ENCODE data around the gene SEMA4B. TPM values are rescaled to one million over a fixed set of nuclear protein-coding genes. Genes with fewer than 3 reads are reported as not detected.
A peak's percentile ranks its signal among the peaks of the same experiment; 100 is the strongest.

Gene SEMA4B
- total and polyA plus RNA-seq, 7 donors: 1.4 to 10.8 (median 4.4) TPM

DNA sequence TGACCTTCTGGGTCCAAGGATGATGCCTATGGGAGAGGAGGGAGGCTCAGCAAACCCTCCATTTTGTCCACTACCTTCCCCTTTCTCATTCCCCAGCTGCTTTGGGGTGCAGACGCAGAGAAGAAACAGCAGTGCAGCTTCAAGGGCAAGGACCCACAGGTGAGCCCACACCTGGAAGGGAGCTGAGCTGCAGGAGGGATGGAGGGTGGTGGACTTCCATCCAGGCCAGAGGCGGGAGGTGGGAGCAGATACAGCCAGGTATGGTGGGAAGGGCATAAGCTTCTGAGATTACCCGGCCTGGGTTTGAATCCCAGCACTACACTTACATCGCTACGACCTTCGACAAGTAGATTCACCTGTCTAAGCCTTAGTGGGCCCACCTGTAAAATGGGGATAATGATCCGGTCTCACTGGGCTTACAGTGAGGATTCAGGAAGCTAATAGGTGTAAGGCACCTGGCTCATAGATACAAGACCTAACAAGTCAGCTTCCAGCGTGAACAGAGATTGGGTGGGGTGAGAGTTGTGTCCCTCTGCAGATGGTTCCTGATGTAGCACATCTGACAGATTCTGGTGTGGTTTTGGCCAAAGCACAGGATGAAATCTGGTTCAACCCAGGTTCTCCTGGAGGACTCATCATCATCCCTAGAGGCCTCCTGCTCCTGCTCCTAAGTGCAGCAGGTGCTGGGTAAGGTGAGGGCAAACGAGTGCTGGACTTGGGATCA, 16.7 kb downstream of the SEMA4B start:
- H3K27me3 ChIP-seq (ENCODE audit: insufficient read depth in 3 of 3, low read length in 2 of 3): no peaks in the 10 kb centered on the region
- TF ChIP-seq, protein P1, sequence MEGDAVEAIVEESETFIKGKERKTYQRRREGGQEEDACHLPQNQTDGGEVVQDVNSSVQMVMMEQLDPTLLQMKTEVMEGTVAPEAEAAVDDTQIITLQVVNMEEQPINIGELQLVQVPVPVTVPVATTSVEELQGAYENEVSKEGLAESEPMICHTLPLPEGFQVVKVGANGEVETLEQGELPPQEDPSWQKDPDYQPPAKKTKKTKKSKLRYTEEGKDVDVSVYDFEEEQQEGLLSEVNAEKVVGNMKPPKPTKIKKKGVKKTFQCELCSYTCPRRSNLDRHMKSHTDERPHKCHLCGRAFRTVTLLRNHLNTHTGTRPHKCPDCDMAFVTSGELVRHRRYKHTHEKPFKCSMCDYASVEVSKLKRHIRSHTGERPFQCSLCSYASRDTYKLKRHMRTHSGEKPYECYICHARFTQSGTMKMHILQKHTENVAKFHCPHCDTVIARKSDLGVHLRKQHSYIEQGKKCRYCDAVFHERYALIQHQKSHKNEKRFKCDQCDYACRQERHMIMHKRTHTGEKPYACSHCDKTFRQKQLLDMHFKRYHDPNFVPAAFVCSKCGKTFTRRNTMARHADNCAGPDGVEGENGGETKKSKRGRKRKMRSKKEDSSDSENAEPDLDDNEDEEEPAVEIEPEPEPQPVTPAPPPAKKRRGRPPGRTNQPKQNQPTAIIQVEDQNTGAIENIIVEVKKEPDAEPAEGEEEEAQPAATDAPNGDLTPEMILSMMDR (IDR thresholded peaks at IDR 0.05): no peak
- ATAC-seq (no peak), DNase-seq (no peak)
- no peak overlapping the region for H3K4me3 ChIP-seq
- no peak overlapping the region for H3K27ac ChIP-seq
- WGBS, 3 donors: 72 to 92% (median 85%) methylated on average over 9 of the region's 9 CpGs
- intact Hi-C loops (cut with DNase I): no loop called here
- no peaks in the 10 kb centered on the region for H3K9me3 ChIP-seq
- H3K4me1 ChIP-seq: peaks cover 7% of the 10 kb centered on the region
- peaks cover 0 to 8% of the 10 kb centered on the region in 2 donors for H3K36me3 ChIP-seq (ENCODE audit: insufficient read depth in 1 of 2, low read depth in 1 of 2)

DNA sequence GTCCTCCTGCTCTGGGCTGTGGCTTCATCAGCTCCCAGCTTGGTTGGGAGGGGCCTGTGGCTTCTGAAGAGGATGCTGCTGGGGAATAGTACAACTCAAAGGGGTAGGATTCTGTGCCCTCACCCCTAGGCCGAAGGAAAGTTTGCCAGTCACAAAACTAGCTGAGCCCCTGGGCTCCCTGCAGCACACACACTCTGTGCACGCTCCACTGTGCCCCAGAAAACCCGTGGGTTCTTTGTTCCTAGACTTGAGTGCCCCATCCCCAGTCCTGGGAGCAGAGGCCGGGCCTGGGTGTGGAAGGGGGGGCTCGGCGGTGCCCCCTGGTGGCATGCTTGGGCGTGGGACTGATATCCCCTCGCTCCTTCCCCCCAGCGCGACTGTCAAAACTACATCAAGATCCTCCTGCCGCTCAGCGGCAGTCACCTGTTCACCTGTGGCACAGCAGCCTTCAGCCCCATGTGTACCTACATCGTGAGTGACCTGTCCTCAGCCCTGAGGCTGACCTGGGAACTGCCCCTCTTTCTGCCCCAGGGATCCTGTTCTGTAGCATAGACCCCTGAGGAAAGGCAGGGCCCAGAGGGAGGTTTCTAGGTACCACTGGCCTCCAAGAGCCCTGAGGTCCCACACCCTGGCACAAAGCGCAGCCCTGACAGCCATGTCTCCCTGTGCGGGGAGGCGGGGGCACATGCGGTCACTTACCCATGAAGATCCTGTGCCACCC, 18.5 kb downstream of the SEMA4B start:
- no peaks in the 10 kb centered on the region for H3K9me3 ChIP-seq
- no peak overlapping the region for H3K27ac ChIP-seq

DNA sequence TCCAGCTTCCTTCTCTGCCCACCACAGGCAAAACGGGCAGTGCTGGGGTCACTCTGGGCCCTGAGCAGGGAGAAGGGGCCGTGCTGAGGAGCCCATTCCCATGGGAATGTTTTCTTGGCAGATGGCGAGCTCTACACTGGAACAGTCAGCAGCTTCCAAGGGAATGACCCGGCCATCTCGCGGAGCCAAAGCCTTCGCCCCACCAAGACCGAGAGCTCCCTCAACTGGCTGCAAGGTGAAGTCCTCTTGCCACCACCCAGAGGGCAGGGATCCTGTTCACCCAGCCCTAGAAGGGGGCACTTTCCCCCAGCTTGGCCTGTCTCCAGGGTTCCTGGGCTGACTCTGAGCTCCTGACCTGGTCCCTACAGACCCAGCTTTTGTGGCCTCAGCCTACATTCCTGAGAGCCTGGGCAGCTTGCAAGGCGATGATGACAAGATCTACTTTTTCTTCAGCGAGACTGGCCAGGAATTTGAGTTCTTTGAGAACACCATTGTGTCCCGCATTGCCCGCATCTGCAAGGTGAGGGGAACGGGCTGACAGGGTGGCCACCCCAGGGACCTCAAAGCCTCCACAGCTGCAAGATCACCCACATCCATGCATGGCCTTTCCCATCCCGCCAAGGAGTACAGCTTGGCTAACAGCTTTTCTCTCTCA, 20.2 kb downstream of the SEMA4B start:
- H3K4me3 ChIP-seq: no peak overlapping the region
- ATAC-seq (peak; percentile 86 to 97 (median 91)), DNase-seq (peak; percentile 63 to 89)
- peaks cover 0 to 38% of the 10 kb centered on the region in 2 donors for H3K36me3 ChIP-seq (ENCODE audit: insufficient read depth in 1 of 2, low read depth in 1 of 2)
- TF ChIP-seq, protein P1 (IDR thresholded peaks at IDR 0.05): peak; percentile 81
- no peaks in the 10 kb centered on the region for H3K27me3 ChIP-seq (ENCODE audit: insufficient read depth in 3 of 3, low read length in 2 of 3)
- peaks cover 7% of the 10 kb centered on the region for H3K4me1 ChIP-seq
- WGBS, 3 donors: 25 to 37% (median 30%) methylated on average over 13 to 14 of the region's 14 CpGs
- H3K27ac ChIP-seq: no peak overlapping the region
- intact Hi-C loops (cut with DNase I): loop anchor here (1.0 to 10.0 kb wide), 4 partner anchors 34 to 477 kb away; no protein-coding TSS in a partner anchor
- no peaks in the 10 kb centered on the region for H3K9me3 ChIP-seq

More for the DNA sequence above, 18.5 kb downstream of the SEMA4B start:
- 65 to 70% (median 70%) methylated on average over 17 of the region's 17 CpGs for WGBS, 3 donors
- ATAC-seq (peak; percentile 53 to 74 (median 58)), DNase-seq (peak; percentile 53 to 73)
- Histone ChIP-seq H3K4me1 (peaks cover 7% of the 10 kb centered on the region), H3K36me3 (ENCODE audit: insufficient read depth in 1 of 2, low read depth in 1 of 2) (peaks cover 0 to 20% of the 10 kb centered on the region in 2 donors), H3K4me3 (no peak overlapping the region), H3K27me3 (ENCODE audit: insufficient read depth in 3 of 3, low read length in 2 of 3) (no peaks in the 10 kb centered on the region)
- TF ChIP-seq, protein P1 (IDR thresholded peaks at IDR 0.05): peak; percentile 56
- intact Hi-C loops (cut with DNase I): loop anchor here (1.0 to 10.0 kb wide), 4 partner anchors 15 to 475 kb away; no protein-coding TSS in a partner anchor

DNA sequence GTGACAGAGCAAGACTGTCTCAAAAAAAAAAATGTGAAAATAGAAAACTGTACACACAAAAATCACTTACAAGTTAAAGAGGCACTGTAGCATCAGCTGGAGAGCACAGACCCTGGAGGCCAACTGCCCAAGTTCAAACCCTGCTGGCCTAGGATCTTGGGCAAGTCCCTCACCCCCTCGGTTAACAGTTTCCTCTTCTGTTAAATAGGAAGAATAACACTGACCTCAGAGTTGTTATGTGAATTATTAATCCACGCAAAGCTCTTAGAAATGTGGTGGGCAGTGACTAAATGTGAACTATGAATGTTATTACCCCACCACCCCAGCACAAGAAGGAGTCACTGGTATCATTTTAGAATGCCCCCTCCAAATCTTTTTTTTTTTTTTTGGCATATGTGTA, 21.4 kb downstream of the SEMA4B start:
- no peak overlapping the region for H3K4me3 ChIP-seq
- H3K36me3 ChIP-seq (ENCODE audit: insufficient read depth in 1 of 2, low read depth in 1 of 2): peaks cover 0 to 47% of the 10 kb centered on the region in 2 donors
- TF ChIP-seq, protein P1 (IDR thresholded peaks at IDR 0.05): no peak

More for the DNA sequence above, 21.4 kb downstream of the SEMA4B start:
- 84 to 89% (median 87%) methylated on average over 2 of the region's 2 CpGs for WGBS, 3 donors
- H3K4me1 ChIP-seq: peaks cover 7% of the 10 kb centered on the region
- no peak overlapping the region for H3K27ac ChIP-seq
- ATAC-seq (no peak), DNase-seq (no peak)
- no peaks in the 10 kb centered on the region for H3K9me3 ChIP-seq
- intact Hi-C loops (cut with DNase I): loop anchor here (5.0 to 10.0 kb wide), 3 partner anchors 35 to 478 kb away; no protein-coding TSS in a partner anchor
- H3K27me3 ChIP-seq (ENCODE audit: insufficient read depth in 3 of 3, low read length in 2 of 3): no peaks in the 10 kb centered on the region
